OCI-M1 (cell line): ENCODE results near the gene FOXN1.

Source experiments
- DNase-seq: peaks from one replicate; lab custom pipeline; 2025; lab: John Stamatoyannopoulos, UW

The FOXN1 gene

GRCh38 chr17:28547623-28548416 is 41.7 kb downstream of the FOXN1 start:
- DNase-seq = peak; percentile 94

GRCh38 chr17:28548417-28549130 is 42.4 kb downstream of the FOXN1 start:
- DNase-seq = no peak

DNA sequence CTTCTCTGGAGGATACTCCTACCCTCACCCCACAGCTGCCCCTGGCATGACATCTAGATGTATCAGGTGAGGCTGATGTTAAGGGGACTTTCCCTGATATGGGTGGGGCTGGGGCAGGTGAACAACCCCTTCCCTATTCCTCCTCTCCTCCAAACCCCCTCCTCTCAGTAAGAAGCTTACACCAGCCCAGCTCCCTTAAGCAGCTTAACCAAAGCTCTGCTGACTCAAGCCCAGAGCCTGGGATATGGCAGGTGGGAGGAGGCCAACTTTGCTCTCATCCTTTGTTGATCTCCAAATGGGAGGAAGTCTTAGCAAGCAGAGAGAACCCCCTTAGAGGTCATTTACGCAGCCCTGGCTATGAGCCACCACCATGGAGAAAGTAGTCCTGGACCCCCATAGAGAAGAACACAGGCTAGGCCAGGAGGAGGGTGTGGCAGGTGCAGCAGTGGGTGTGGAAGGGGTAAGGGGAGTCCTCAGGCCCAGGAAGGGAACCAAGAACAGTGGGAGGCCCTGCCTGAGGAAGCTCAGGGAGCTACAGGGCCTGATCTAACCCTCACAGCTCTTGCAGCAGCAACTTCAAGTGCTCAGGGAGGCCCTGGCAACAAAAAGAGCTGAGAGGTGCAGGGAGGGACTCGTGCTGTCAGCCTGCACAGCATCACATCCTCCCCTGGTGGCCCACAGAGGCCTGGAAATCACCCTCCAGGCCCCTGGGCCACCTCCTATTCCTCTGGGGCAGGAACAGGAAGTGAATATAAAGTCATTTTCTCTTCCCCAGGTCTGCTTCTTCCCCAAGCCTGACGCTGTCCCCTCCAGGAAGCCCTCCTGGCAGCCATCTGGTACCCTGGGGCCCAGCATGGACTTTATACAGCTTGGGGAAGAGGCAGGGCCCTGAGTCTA is 43.3 kb downstream of the FOXN1 start:
- peak; percentile 27 for DNase-seq

GRCh38 chr17:28550858-28551257 is 44.7 kb downstream of the FOXN1 start:
- no peak for DNase-seq

DNA sequence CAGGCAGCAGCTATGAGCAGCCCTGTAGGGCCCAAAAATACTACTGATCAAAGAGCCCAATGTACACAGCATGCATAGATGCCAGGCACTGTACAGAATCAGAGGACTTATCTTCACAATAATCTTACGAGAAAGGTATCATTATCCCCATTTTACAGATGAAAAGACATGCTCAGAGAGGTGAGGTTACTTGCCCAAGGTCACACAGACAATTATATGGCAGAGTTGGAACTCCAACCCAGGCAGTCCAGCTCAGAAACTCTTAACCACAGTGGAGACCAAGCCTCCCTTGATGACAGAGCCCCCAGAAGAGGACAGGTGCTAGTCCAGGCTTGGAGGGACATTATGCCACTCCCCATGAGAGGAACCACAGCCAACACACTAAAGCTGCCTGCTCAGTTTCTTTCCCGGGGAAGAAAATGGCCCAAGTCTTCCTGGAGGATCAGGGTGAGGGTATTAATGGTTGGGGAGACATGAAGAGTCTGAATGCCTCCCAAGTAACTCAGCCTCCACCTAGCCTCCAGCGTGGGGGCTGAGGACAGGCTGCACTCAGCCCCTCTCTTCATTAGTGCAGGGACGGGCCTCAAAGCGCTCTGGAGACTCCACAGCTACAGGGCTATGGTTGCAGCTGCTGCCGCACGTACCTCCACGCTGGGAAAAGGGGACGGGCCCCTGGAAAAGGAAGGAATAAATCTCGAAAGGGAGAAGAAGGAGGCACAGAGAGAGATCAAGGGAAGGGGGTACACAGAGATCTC is 45.5 kb downstream of the FOXN1 start:
- no peak for DNase-seq

GRCh38 chr17:28552176-28552999 is 46.2 kb downstream of the FOXN1 start, which contains the start of gene UNC119:
Gene UNC119 (minus strand): TSS chr17:28552624. CDS start chr17:28552557, 67 bp downstream.
- peak; percentile 93 for DNase-seq

DNA sequence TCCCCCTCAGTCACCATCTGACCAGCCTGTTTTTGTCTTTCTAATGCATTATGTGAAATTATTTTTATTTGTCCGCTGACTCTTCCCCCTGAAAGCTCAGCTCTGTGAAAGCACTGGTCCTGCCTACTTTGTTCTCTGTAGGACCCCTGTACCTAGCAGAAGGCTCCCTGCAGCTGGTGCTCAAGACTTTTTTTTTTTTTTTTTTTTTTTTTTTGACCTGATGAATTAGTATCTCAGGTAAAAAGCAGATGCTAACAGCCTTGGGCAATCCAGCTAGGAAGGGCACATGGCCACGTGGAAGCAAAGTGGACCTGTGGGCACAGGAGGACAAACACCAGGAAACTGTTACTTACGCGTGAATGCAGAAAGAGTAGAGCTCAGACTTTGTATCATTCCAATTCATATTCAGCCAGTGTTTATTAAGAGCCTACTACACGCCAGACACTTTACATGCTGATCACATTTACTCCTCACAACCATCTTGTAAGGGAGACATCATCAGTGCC is 46.9 kb downstream of the FOXN1 start:
- DNase-seq = no peak

- DNase-seq = peak; percentile 35
Observed at GRCh38 chr17:28554565-28554964, 48.4 kb downstream of the FOXN1 start.

DNA sequence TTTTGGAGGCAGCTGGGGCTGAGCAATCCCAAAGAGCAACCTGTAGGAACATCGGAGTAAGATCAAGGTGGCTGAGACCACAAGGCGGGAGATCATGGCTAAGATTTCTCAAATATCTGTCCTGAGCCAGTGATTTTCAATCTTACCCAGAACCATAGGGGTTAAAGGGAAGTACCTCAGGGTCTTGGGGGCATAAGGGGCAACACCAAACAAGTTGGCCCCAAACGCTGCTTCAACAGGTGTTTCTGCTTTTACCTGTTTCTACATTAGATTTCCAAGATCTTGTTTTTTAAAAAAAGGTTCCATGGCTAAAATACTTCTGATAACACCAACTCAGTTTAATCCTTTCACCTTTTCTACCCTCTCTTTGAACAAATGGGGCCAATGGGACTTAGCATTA is 48.9 kb downstream of the FOXN1 start:
- no peak for DNase-seq

- no peak for DNase-seq
Observed at GRCh38 chr17:28563475-28563874, 57.3 kb downstream of the FOXN1 start.

GRCh38 chr17:28567604-28568003 is 61.5 kb downstream of the FOXN1 start:
- DNase-seq = peak; percentile 90

DNA sequence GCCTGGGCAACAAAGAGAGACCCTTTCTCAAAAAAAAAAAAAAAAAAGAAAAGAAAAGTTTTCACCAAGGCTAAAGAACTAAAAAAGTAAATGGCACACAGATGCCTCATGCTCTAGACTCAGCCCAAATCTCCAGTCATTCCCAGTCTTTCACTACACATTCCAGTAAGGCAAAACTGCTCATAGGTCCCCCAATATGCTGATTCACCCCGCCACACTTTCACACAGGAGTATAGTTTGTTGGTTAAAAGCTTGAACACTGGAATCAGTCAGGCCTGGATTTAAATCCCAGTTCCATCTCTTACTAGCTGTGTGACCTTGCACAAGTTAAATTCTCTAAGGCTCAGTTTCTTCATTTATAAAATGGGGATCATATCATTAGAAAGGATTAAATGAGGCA is 63.3 kb downstream of the FOXN1 start:
- no peak for DNase-seq

DNA sequence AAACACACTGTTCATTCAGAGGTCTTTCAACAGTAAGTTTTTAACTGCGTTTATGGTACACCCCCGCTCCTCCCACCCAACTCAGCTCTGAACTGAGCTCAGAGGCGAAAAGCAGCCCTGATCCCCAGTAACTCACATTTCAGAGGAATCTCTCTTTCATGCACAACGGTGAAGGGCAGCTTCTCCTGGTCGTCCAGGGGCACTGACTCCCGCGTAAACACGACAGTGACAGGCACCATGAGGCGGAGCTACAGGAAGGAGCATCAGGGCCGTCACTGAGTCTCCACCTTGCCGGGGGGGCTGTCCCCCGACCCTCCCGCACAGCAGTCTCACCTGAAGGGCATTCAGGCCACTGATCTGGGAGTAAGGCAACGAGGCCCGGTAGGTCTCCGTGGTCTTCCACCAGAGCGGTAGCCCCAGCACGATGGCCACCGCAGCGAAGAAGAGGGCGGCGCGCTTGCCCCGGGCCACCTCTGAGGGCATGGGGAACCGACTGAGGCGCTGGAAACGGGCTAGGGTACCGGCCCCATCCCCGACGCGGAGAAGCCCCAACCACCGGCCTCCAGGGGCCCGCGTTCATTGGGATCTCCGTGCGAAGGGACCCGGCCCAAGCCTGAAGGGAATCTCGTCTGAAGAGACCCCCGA is 64.7 kb downstream of the FOXN1 start:
- peak; percentile 66 for DNase-seq

DNA sequence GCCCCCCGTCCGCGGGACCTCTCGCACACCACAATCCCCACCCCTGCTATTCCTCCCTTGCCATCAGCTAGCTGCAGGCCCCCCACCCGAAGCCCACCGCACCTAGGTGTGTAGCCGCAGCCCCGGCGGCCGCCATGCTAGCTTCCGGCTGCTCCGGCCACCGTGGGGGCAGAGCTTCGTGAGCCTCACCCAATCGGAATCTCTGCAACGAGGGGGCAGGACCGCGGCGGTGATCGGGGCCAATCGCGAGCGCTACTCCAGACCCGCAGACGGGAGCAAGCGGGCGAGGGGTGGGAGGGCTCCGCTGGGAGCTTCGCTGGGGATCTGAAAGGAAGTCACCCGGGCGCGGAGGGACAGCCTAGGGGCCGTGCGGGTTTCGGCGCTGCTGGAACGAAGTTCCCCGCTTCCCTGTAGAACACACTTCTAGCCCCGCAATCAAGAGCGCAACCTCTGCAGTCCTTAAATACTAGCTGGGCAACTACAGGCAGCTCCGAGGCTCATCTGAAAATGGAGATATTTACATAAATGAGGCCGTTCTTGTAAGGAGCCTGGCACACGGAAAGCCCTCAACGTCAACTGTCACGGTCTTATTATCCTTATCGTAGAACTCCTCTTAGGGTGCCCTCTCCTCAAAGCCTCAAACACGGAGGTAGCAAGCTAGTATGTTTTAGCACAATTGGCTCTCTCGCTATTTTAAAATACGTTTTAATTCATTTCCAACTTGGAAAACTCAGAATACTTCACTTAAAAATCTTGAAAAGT is 65.4 kb downstream of the FOXN1 start, which contains the start of gene PIGS:
TSS of gene PIGS (minus strand) at position 164 of the 762 bp plus-strand sequence. CDS start at position 136, 28 bp downstream.
- peak; percentile 99 for DNase-seq

GRCh38 chr17:28572259-28573039 is 66.3 kb downstream of the FOXN1 start:
- DNase-seq = no peak

DNA sequence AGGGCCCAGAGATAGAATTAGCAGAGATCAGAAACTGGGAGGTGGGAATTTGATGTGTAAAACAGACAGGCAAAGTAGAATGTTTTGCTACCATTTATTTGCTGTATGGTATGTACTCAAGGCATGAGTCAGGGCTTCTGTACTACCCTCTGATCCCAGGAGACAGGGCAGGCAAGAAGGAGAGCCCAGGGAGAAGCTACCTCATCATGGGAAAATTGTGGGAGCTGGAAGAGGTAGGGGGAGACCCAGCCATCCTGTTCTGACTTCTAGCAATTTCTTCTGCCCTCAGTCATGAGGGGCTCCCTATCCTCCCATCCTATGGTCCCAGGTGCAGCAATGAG is 66.9 kb downstream of the FOXN1 start:
- DNase-seq = no peak

GRCh38 chr17:28573521-28573920 is 67.4 kb downstream of the FOXN1 start:
- no peak for DNase-seq

GRCh38 chr17:28573966-28574480 is 67.9 kb downstream of the FOXN1 start:
- DNase-seq = no peak
